ENCODE measurements around the gene SLCO4C1. TPM values are rescaled to one million over a fixed set of nuclear protein-coding genes. Genes with fewer than 3 reads are reported as not detected.
"Not testable (repeated sequence)": the region's sequence is repeated elsewhere in the genome, so short reads cannot be mapped to it uniquely, and the experiment has no call there.

The SLCO4C1 gene, protein sequence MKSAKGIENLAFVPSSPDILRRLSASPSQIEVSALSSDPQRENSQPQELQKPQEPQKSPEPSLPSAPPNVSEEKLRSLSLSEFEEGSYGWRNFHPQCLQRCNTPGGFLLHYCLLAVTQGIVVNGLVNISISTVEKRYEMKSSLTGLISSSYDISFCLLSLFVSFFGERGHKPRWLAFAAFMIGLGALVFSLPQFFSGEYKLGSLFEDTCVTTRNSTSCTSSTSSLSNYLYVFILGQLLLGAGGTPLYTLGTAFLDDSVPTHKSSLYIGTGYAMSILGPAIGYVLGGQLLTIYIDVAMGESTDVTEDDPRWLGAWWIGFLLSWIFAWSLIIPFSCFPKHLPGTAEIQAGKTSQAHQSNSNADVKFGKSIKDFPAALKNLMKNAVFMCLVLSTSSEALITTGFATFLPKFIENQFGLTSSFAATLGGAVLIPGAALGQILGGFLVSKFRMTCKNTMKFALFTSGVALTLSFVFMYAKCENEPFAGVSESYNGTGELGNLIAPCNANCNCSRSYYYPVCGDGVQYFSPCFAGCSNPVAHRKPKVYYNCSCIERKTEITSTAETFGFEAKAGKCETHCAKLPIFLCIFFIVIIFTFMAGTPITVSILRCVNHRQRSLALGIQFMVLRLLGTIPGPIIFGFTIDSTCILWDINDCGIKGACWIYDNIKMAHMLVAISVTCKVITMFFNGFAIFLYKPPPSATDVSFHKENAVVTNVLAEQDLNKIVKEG
- total RNA-seq (under 0.01 TPM in 1 of 2 replicates, not detected in the other), polyA plus RNA-seq (not detected in 2 replicates)

DNA sequence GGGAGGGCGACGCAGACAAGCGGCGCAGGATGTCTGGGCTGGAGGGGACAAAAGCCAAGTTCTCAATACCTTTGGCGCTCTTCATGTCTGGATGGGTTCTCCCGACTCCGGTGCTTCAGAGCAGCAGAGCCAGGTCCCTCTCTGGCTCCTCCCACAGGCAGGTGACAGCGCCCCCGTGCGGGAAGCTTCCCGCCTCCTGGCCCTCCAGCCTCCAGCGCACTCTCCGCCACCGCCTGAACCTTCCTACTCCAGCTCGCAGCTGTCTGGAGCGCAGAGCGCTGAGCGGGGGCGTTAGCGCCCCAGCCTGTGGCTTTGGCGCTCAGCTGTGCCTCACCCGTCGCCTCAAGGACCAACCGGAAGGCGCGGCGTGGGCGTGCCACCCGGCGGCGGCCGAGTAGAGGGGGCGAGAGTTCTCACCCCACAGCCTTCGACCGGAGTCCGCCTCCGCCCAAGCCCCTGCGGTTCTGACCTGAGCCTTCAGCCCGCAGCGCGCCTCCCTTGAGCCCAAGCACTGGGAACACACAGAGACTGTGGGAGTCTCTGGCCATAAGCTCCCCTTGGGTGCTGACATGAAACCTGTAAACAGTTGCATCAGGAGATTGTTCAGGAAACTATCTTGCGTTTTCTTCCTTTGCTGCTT is at the start of gene SLCO4C1:
Gene SLCO4C1, minus strand, starts transcription at position 107 of the 640 bp plus-strand sequence. Its CDS starts 22 bp downstream, at position 85.
- H3K27ac ChIP-seq = no peak within 1 kb of the TSS
- no peaks in the 10 kb centered on the region for H3K36me3 ChIP-seq
- H3K4me3 ChIP-seq = peak within 1 kb of the TSS; percentile 40
- H3K9me3 ChIP-seq (ENCODE audit: low read depth) = no peaks in the 10 kb centered on the region
- peaks cover 26% of the 10 kb centered on the region for H3K27me3 ChIP-seq
- no peaks in the 10 kb centered on the region for H3K4me1 ChIP-seq (ENCODE audit: low read depth)
- DNase-seq (ENCODE audit: low read depth in 1 of 2, low spot score in 1 of 2) = peak; percentile 52 to 81
- TF ChIP-seq, protein P1, sequence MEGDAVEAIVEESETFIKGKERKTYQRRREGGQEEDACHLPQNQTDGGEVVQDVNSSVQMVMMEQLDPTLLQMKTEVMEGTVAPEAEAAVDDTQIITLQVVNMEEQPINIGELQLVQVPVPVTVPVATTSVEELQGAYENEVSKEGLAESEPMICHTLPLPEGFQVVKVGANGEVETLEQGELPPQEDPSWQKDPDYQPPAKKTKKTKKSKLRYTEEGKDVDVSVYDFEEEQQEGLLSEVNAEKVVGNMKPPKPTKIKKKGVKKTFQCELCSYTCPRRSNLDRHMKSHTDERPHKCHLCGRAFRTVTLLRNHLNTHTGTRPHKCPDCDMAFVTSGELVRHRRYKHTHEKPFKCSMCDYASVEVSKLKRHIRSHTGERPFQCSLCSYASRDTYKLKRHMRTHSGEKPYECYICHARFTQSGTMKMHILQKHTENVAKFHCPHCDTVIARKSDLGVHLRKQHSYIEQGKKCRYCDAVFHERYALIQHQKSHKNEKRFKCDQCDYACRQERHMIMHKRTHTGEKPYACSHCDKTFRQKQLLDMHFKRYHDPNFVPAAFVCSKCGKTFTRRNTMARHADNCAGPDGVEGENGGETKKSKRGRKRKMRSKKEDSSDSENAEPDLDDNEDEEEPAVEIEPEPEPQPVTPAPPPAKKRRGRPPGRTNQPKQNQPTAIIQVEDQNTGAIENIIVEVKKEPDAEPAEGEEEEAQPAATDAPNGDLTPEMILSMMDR (IDR thresholded peaks at IDR 0.05; ENCODE audit: low read depth, low read length) = peak; percentile 49

DNA sequence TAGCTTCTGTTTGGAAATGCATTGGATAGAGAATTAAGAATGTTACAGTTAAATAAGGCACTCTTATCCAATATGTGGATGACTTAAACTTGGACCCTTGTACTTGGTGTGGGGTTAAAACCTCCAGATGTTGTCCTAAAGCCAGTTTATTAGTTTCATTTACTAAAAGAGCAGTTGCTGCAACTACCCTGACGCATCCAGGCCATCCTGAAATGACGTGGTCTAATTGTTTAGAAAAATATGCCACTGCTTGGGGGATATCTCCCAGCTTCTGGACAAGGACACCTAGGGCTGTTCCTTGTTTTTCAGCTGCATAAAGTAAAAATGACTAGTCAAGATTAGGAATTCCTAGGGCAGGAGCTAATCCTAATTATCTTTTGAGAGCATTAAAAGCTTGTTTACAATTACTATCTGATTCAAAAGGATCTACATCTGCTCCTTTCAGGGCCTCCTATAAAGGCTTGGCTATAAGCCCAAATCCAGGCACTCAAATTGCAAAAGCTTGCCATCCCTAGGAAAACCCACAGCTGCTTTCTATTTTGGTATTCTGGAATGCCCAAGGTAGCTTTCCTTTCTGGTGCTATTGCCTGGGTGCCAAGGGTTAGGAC is 45.7 kb upstream of the SLCO4C1 start:
- H3K4me1 ChIP-seq (ENCODE audit: low read depth) = no peaks in the 10 kb centered on the region
- H3K36me3 ChIP-seq = no peaks in the 10 kb centered on the region
- H3K27me3 ChIP-seq = no peaks in the 10 kb centered on the region
- no peak for DNase-seq (ENCODE audit: low read depth in 1 of 2, low spot score in 1 of 2)
- TF ChIP-seq, protein P1 (IDR thresholded peaks at IDR 0.05; ENCODE audit: low read depth, low read length) = no peak
- H3K9me3 ChIP-seq (ENCODE audit: low read depth) = no peaks in the 10 kb centered on the region
- H3K4me3 ChIP-seq = no peak overlapping the region
- H3K27ac ChIP-seq = no peak overlapping the region

DNA sequence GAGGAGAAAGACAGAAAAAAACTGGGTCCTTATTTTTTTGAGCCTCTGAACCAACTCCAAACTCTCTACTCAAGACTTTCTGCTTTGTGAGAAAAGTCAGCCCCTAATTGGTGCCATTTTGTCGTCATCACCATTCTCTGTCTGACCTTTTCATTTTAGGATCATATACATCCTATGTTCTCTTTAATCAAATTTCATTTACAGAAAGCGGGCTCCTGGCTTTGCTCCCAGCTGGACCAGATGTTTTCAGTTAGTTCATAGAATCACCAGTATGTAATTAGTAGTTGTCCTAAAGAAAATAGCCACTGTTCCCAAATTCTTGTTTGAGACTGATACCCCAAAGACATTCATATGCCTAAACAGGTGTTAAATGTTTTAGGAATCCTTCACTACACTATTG is 28.6 kb upstream of the SLCO4C1 start:
- H3K9me3 ChIP-seq (ENCODE audit: low read depth) = no peaks in the 10 kb centered on the region
- H3K36me3 ChIP-seq = no peaks in the 10 kb centered on the region
- no peak for DNase-seq (ENCODE audit: low read depth in 1 of 2, low spot score in 1 of 2)
- H3K4me3 ChIP-seq = no peak overlapping the region
- TF ChIP-seq, protein P1 (IDR thresholded peaks at IDR 0.05; ENCODE audit: low read depth, low read length) = no peak
- no peaks in the 10 kb centered on the region for H3K4me1 ChIP-seq (ENCODE audit: low read depth)
- H3K27me3 ChIP-seq = no peaks in the 10 kb centered on the region
- H3K27ac ChIP-seq = no peak overlapping the region

DNA sequence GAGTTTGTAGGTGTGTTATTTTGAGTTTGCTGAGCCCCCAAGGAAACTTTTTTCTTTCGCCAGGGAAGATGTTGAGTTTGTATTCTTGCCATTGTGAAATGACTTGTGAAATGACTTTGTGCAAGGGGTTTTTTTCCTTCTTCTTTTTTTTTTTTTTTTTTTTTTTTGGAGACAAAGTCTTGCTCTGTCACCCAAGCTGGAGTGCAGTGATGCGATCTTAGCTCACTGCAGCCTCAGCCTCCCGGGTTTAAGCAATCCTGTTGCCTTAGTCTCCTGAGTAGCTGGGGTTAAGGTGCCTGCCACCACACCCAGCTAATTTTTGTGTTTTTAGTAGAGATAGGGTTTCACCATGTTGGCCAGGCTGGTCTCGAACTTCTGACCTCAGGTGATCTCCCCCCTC is 22.7 kb upstream of the SLCO4C1 start:
- H3K9me3 ChIP-seq (ENCODE audit: low read depth); DNase-seq (ENCODE audit: low read depth in 1 of 2, low spot score in 1 of 2); H3K27ac ChIP-seq; H3K4me1 ChIP-seq (ENCODE audit: low read depth); H3K4me3 ChIP-seq; H3K36me3 ChIP-seq; H3K27me3 ChIP-seq: not testable (repeated sequence)

DNA sequence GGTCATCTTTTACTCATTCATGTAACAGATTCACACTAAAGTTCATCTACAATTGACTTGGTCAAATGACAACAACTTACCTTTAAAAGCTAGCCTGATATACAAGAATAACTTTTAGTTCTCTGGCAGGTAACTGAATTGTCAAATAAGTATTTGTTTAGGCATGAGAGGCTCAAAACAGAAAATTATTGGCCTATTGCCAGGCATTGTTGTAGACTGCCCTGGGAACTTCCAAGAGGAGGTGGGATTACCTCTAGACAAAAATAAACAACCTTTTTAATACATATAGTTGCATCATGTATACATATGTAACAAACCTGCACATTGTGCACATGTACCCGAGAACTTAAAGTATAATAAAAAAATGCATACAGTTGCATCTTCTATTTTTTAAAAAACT is 18.2 kb upstream of the SLCO4C1 start:
- DNase-seq (ENCODE audit: low read depth in 1 of 2, low spot score in 1 of 2) = no peak
- TF ChIP-seq, protein P1 (IDR thresholded peaks at IDR 0.05; ENCODE audit: low read depth, low read length) = no peak

More for the DNA sequence above, 18.2 kb upstream of the SLCO4C1 start:
- no peaks in the 10 kb centered on the region for H3K4me1 ChIP-seq (ENCODE audit: low read depth)
- no peaks in the 10 kb centered on the region for H3K27me3 ChIP-seq
- H3K27ac ChIP-seq = no peak overlapping the region
- no peaks in the 10 kb centered on the region for H3K36me3 ChIP-seq
- H3K4me3 ChIP-seq = no peak overlapping the region
- H3K9me3 ChIP-seq (ENCODE audit: low read depth) = no peaks in the 10 kb centered on the region

Data from cardiac muscle cell (in vitro differentiated cells and primary cell).